Peyer's patch (tissue), 4 donors: ENCODE results near the gene MRLN. TPM values are rescaled to one million over a fixed set of nuclear protein-coding genes. Genes with fewer than 3 reads are reported as not detected.
A peak's percentile ranks its signal among the peaks of the same experiment; 100 is the strongest.

Experiments
- DNase-seq, 3 donors: peaks; one replicate each; pipeline ENCODE4 v3.0.0-alpha.2; 2017 to 2019
- H3K27ac ChIP-seq, 4 donors: fragments of 200-600 bp; sonication (generic); one replicate each; pipeline ENCODE4 v1.5.1; 2016 to 2019
- H3K27me3 ChIP-seq, 2 donors: fragments of 200-600 bp; sonication (generic); one replicate each; pipeline ENCODE4 v1.5.1; 2019
- H3K36me3 ChIP-seq, 3 donors: fragments of 200-600 bp; sonication (generic); one replicate each; pipeline ENCODE4 v1.5.1; 2016 to 2019
- H3K4me1 ChIP-seq, 4 donors: fragments of 200-600 bp; sonication (generic); one replicate each; pipeline ENCODE4 v1.5.1; 2016 to 2019
- H3K4me3 ChIP-seq, 4 donors: fragments of 200-600 bp; sonication (generic); 1 replicate in 3 of 4; 2 replicates in 1 of 4; pipeline ENCODE4 v1.5.1; 2016 to 2019; ENCODE audit warnings: mild to moderate bottlenecking in 1 of 4
- H3K9me3 ChIP-seq, 4 donors: fragments of 200-600 bp; sonication (generic); one replicate each; pipeline ENCODE4 v1.5.1; 2016 to 2019; ENCODE audit warnings: mild to moderate bottlenecking in 1 of 4
- CTCF ChIP-seq, 6 experiments: fragments of 450-650 bp in 4 of 6; fragments of 200-600 bp in 2 of 6; sonication (generic) in 1 of 6; IDR thresholded peaks; one replicate each; pipeline ENCODE4 v1.5.1; 2017 to 2019; ENCODE audit warnings: antibody characterized with exemption in 6 of 6, mild to moderate bottlenecking in 3 of 6, moderate library complexity in 1 of 6
- POLR2A ChIP-seq, 2 donors: fragments of 450-650 bp; IDR thresholded peaks; one replicate each; pipeline ENCODE4 v1.5.1; 2017; ENCODE audit warnings: antibody characterized with exemption in 2 of 2, mild to moderate bottlenecking in 2 of 2, moderate library complexity in 2 of 2
- total RNA-seq, 4 donors: library from RNA; depleted of rRNA; stranded (reverse); fragments of >200 nt; gene quantifications; one replicate each; pipeline ENCODE4 v1.1.0, GENCODE V29; 2016

MRLN gene
- total RNA-seq, 4 donors from 2014 or later: not detected

- Histone ChIP-seq H3K9me3 (no peaks in the 10 kb centered on the region), H3K4me3 (no peak overlapping the region), H3K27ac (no peak overlapping the region), H3K27me3 (no peaks in the 10 kb centered on the region), H3K36me3 (no peaks in the 10 kb centered on the region), H3K4me1 (peaks cover 0 to 16% (median 0%) of the 10 kb centered on the region in 4 donors)
- no peak for DNase-seq
- TF ChIP-seq POLR2A (IDR thresholded peaks at IDR 0.05) (no peak), CTCF (IDR thresholded peaks at IDR 0.05) (no peak)
Measured at GRCh38 chr10:59711871-59712494, 41.3 kb downstream of the MRLN start.

DNA sequence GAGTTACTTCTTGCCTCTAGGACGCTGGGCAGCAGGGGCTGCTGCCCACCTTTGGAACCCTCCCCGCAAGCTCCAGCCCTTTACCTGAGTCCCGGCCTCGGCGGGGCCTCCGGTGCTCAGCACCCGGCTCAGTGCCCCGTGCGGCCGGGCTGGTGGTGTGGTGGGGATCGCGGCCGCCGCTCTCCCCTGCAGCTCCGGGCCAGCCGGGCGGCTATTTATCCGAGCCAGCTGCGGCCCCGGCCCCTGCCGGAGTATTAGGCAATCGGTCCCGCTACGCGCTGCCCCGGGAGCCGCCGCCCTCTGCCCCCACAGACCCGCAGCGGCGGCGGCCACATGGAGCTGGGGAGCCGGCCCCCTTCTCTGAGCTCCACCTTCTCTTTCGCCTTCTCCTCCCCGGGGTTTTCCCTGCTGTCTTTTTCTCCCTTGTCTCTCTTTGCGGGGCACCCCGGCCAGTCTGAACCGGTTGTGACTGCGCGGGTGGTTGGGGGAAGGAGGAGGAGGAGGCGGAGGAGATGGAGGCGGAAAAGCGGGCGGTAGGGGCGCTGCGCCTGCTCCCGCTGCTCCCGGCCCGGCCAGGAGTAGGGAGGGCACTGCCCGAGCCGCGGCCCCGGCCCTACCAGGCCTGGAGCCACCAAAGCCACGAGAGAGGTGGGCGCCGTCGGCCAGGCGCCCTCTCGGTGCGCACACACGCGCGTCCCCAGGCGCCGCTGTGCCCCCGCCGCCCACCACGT lies 43.7 kb downstream of the MRLN start, which contains the start of gene SLC16A9:
SLC16A9 (minus strand) TSS at position 456 of the 731 bp plus-strand sequence. CDS start 25,559 bp downstream, outside the sequence.
- Histone ChIP-seq H3K36me3 (no peaks in the 10 kb centered on the region), H3K27me3 (no peaks in the 10 kb centered on the region), H3K4me3 (peak within 1 kb of the TSS; percentile 41 to 72 (median 57)), H3K27ac (peak within 1 kb of the TSS in 2 of 4 donors; percentile 17 to 19), H3K4me1 (peaks cover 0 to 16% (median 0%) of the 10 kb centered on the region in 4 donors), H3K9me3 (no peaks in the 10 kb centered on the region)
- peak in 2 of 3 donors; percentile 56 to 69 for DNase-seq
- TF ChIP-seq CTCF (IDR thresholded peaks at IDR 0.05) (peak in 3 of 6 experiments; percentile 23 to 44 (median 27)), POLR2A (IDR thresholded peaks at IDR 0.05) (no peak)

GRCh38 chr10:59708816-59709394 lies 44.4 kb downstream of the MRLN start:
- H3K4me3 ChIP-seq: peak overlapping the region; percentile 41 to 72 (median 57)
- H3K27ac ChIP-seq: peak overlapping the region in 2 of 4 donors; percentile 17 to 19
- no peaks in the 10 kb centered on the region for H3K36me3 ChIP-seq
- H3K27me3 ChIP-seq: no peaks in the 10 kb centered on the region
- TF ChIP-seq POLR2A (IDR thresholded peaks at IDR 0.05): no peak
- TF ChIP-seq CTCF (IDR thresholded peaks at IDR 0.05): no peak
- H3K9me3 ChIP-seq: no peaks in the 10 kb centered on the region
- peak in 1 of 3 donors; percentile 59 for DNase-seq
- H3K4me1 ChIP-seq: peaks cover 0 to 16% (median 0%) of the 10 kb centered on the region in 4 donors

- Histone ChIP-seq H3K4me3 (no peak overlapping the region), H3K27ac (no peak overlapping the region), H3K27me3 (no peaks in the 10 kb centered on the region), H3K36me3 (no peaks in the 10 kb centered on the region), H3K9me3 (no peaks in the 10 kb centered on the region), H3K4me1 (peaks cover 0 to 16% (median 0%) of the 10 kb centered on the region in 4 donors)
- DNase-seq: no peak
- TF ChIP-seq CTCF (IDR thresholded peaks at IDR 0.05) (no peak), POLR2A (IDR thresholded peaks at IDR 0.05) (no peak)
Measured at GRCh38 chr10:59706851-59707797, 46.1 kb downstream of the MRLN start.

GRCh38 chr10:59705931-59706330 lies 47.3 kb downstream of the MRLN start:
- H3K36me3 ChIP-seq: no peaks in the 10 kb centered on the region
- H3K4me1 ChIP-seq: peaks cover 0 to 16% (median 0%) of the 10 kb centered on the region in 4 donors
- H3K27ac ChIP-seq: no peak overlapping the region
- no peaks in the 10 kb centered on the region for H3K27me3 ChIP-seq
- no peak for TF ChIP-seq CTCF (IDR thresholded peaks at IDR 0.05)
- no peak for TF ChIP-seq POLR2A (IDR thresholded peaks at IDR 0.05)
- no peaks in the 10 kb centered on the region for H3K9me3 ChIP-seq
- no peak overlapping the region for H3K4me3 ChIP-seq
- DNase-seq: no peak
